RCC 7860 (cell line): Measurements from ENCODE around the gene RNASE9.
"Not testable (repeated sequence)": the region's sequence is repeated elsewhere in the genome, so short reads cannot be mapped to it uniquely, and the experiment has no call there.

Experiments
- DNase-seq: peaks from one replicate; pipeline ENCODE4 v3.0.0-alpha.2; 2015; ENCODE audit warnings: low spot score
- FAIRE-seq: peaks from 2 replicates; lab custom pipeline; 2012; peaks lifted over from hg19 to GRCh38; lab: Jason Lieb, UNC

Gene RNASE9

DNA sequence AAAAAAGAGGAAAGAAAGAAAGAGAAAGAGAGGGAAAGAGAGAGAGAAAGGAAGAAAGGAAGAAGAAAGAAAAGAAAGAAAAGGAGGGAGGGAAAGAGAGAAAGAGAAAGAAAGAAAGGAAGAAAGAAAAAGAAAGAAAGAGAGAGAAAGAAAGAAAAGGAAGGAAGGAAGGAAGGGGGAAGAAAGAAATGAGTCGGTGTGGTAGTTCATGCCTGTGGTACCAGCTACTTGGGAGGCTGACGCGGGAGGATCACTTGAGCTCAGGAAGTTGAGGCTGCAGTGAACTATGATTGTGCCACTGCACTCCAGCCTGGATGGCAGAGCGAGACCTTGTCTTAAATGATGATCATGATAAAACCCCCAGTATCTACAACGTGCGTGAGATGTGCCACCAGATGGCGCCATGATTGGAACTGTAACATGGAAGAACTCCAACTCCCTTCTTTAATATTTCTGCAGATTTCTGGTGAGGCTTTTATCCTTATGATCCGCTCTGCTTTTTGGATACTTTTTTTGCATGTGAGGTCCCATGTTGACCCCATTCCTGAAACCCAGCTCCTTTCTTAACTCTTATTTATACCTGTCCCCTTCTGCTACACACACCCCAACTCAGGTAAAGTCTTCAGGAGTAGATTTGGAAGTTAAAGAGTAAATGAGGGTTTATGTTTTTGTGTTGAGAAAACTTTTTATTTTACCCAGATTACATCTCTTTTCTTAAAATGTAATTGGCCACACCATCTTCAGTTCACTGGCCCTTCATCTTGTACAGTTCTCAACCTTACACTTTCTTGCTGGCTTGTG lies 29.9 kb downstream of the RNASE9 start:
- FAIRE-seq (no peak), DNase-seq (peak; percentile 12)

DNA sequence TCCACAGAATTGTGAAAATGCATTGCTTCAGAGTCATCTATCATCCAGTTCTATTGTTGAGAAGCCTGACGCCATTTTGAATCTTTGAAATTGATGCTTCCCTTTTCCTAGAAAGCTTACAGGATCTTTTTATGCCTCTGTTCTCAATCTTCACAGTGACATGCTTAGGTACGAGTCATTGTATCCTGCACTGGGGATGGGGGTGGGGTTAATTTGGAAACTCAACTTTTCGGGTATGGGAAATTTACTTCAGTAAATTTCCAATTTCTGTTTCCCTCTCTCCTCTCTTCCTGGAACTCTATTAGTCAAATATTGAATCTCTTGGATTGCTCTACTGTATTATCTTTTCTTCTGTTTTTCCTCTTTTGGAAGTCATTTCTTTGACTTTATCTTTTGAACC lies 31.0 kb downstream of the RNASE9 start:
- FAIRE-seq: no peak
- no peak for DNase-seq

DNA sequence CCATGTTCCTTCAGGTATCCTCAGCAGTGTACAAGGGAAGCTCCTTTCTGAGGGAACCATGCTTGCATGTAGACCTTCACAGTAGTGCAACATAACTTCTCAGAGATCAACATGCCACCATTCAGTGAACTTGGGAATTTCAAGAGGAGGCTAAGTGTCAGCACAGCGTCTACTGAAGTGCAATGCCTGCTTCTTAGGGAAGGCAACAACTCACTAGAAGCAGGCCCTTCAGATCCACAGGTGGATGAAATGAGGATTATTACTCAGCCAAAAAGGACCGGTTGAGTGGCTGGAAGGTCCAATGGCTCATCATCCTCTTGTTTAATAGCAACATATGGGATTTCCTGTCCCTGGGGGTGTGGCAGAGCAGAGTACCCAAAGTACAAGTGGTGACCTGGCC lies 36.8 kb downstream of the RNASE9 start:
- FAIRE-seq (no peak), DNase-seq (no peak)

DNA sequence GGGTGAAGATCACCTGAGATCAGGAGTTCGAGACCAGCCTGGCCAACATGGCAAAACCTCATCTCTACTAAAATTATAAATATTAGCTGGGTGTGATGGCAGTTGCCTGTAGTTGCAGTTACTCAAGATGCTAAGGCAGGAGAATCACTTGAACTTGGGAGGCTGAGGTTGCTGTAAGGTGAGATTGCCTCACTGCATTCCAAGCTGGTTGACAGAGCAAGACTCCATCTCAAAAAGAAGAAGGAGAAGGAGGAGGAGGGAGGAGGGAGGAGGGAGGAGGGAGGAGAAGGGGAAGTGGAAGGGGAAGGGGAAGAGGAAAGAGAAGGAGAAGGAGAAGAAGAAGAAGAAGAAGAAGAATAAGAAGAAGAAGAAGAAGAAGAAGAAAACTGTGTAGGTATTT lies 38.5 kb downstream of the RNASE9 start:
- FAIRE-seq (no peak), DNase-seq (no peak)

DNA sequence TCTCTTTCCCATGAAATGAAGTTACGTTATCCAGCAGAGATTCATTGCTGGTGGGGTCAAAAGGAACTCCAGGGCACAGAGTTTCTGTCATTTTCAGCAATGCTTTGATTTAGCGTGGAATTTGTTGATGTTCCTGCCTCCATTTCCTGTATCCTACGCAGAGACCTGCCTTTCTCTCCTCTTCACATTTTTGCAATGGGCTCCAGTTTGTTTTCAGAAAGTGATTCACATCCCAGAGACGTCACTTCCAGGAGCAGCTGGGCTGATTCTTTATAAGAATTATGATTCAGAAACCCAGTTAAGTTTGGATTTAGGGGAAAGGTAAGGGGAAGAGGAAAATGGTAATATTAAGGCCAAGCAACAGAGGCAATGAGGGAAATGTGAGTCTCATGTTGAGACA lies 43.9 kb downstream of the RNASE9 start:
- FAIRE-seq: no peak
- DNase-seq: no peak

DNA sequence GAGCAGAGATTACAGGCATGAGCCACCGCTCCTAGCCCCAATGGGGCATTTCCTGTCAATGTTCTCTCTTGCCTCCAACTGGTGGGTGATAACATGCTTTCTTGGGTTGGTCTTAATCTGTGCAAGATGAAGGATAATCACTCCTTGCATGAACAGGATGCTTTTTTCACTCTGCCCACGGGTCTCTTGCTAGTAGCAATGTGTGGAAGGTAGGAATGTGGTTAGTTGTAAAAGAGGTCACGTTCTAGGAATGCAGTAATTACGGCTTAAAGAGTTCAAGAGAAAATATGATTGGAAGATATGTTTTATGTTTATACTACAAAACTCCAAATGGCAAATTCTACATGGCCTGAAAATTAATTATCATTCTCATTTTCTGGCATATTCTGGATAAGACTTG lies 45.0 kb downstream of the RNASE9 start:
- FAIRE-seq (no peak), DNase-seq (no peak)

DNA sequence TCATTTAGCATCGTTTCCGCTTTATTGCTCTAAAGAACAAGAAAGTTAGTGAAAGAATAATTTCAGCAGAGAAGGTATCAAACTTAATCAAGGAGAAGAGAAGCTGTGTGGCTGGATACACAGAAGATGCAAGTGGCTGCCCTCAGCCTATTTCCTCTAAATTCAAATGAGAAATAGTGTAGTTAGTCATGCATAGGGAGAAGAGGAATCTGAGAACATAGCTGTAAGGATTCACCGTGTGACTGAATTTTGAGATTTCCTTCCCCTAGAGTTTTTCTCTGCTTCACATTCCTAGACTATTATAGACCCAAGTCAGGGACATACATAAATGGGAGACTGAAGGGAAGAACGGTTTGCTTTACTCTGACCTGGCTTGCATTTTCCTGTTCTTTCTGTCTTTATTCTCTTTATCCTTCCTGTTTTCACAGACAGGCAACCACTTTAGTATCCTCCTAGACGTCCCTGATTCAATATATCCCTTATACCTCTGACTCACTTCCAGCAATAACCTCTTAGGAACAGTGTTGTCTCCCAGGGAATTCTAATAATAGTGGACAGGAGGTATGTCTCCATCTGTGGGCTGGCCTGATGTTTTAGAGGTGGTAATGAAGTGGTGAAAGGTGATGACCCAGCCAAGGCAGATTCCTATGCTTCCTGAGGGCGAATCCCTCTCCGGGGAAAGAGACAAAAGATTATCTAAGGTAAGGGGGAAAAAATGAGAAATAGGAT lies 48.5 kb downstream of the RNASE9 start:
- DNase-seq (no peak), FAIRE-seq (no peak)

DNA sequence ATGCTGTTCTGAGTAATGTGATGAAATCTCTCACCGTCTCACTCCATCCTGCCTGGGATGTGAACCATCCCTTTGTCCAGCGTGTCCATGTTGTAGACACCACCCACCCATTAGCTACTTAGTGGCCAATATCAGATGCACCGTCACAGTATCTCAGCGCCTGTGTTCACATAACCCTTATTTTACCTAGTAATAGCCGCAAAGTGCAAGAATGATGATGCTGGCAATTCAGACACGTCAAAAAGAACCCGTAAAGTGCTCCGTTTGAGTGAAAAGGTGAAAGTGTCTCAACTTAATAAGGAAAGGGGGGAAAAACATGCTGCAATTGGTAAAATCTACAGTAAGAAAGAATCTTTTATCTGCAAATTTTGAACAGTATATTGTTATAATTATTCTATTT lies 52.5 kb downstream of the RNASE9 start:
- DNase-seq (no peak), FAIRE-seq (no peak)

DNA sequence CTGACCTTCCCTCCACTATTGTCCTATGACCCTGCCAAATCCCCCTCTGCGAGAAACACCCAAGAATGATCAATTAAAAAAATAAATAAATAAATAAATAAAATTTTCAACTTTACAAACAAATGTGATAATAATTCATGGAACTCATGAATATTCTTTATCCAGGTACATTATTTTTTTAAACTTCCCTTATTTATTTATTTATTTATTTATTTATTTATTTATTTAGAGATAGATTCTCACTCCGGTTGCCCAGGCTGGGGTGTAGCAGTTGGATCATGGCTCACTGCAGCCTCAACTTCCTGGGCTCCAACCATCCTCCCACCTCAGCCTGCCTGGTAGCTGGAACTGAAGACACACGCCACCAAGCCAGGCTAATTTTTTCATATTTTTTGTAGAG lies 53.3 kb downstream of the RNASE9 start:
- not testable (repeated sequence) for FAIRE-seq

DNA sequence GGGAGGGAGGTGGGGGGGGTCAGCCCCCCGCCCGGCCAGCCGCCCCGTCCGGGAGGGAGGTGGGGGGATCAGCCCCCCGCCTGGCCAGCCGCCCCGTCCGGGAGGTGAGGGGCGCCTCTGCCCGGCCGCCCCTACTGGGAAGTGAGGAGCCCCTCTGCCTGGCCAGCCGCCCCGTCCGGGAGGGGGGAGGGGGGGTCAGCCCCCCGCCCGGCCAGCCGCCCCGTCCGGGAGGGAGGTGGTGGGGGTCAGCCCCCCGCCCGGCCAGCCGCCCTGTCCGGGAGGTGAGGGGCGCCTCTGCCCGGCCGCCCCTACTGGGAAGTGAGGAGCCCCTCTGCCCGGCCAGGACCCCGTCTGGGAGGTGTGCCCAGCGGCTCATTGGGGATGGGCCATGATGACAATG lies 54.1 kb downstream of the RNASE9 start:
- DNase-seq, FAIRE-seq: not testable (repeated sequence)

More for the DNA sequence above, 53.3 kb downstream of the RNASE9 start:
- not testable (repeated sequence) for DNase-seq

DNA sequence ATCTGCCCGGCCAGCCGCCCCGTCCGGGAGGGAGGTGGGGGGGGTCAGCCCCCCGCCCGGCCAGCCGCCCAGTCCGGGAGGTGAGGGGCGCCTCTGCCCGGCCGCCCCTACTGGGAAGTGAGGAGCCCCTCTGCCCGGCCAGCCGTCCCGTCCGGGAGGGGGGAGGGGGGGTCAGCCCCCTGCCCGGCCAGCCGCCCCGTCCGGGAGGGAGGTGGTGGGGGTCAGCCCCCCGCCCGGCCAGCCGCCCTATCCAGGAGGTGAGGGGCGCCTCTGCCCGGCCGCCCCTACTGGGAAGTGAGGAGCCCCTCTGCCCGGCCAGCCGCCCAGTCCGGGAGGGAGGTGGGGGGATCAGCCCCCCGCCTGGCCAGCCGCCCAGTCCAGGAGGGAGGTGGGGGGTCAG lies 54.6 kb downstream of the RNASE9 start:
- not testable (repeated sequence) for FAIRE-seq, DNase-seq
